Endothelial cell of umbilical vein (primary cell): ENCODE measurements around the gene PKNOX2. TPM values are rescaled to one million over a fixed set of nuclear protein-coding genes. Genes with fewer than 3 reads are reported as not detected.

Experiments used
- BruUV-seq: library from RNA; stranded (reverse); fragments of 400-500 nt; replicated peaks from 2 replicates; lab custom pipeline; 2021; lab: Mats Ljungman, UMichigan
- CTCF ChIA-PET: fragments of 300-600, 350-600 bp; sonication (Branson Sonifier 250); formaldehyde crosslinking; loops from one replicate; lab custom pipeline; 2021; ENCODE audit warnings: antibody characterized with exemption, inconsistent platforms; lab: Charles Lee
- POLR2A ChIA-PET: fragments of 300-600, 350-600 bp; sonication (Branson Sonifier 250); formaldehyde crosslinking; loops from one replicate; lab custom pipeline; 2021; ENCODE audit warnings: antibody characterized with exemption, inconsistent platforms; lab: Charles Lee
- DNase-seq: peaks from one replicate; pipeline ENCODE4 v3.0.0-alpha.2; 2011; ENCODE audit warnings: low read depth, low spot score
- FAIRE-seq: peaks from 2 replicates; lab custom pipeline; 2011; peaks lifted over from hg19 to GRCh38; lab: Jason Lieb, UNC
- H2AFZ ChIP-seq: 2 replicates; pipeline ENCODE4 v1.6.0; 2012; ENCODE audit warnings: low read depth, low read length, control low read depth, inconsistent platforms
- H3K27ac ChIP-seq: 2 replicates; pipeline ENCODE4 v1.5.1; 2011; ENCODE audit warnings: low read depth, mild to moderate bottlenecking, control low read depth, low read length, moderate library complexity; ENCODE audit not compliant: insufficient read depth
- H3K27me3 ChIP-seq, 2 experiments: 2 replicates each; pipeline versions ENCODE4 v1.6.0 to v1.6.1; 2011; ENCODE audit warnings: low read length in 2 of 2, mixed read lengths in 1 of 2; ENCODE audit not compliant: control insufficient read depth in 2 of 2, insufficient read depth in 2 of 2
- H3K36me3 ChIP-seq, 2 experiments: 2 replicates in 1 of 2; 3 replicates in 1 of 2; pipeline ENCODE4 v1.5.1; 2011; ENCODE audit warnings: low read length in 2 of 2, mild to moderate bottlenecking in 1 of 2, moderate library complexity in 1 of 2; ENCODE audit not compliant: control insufficient read depth in 2 of 2, insufficient read depth in 2 of 2; ENCODE audit errors: extremely low read depth in 1 of 2
- H3K4me1 ChIP-seq: 3 replicates; pipeline ENCODE4 v1.5.1; 2011; ENCODE audit warnings: mild to moderate bottlenecking, low read length; ENCODE audit not compliant: control insufficient read depth, insufficient read depth; ENCODE audit errors: extremely low read depth
- H3K4me2 ChIP-seq: 2 replicates; pipeline ENCODE4 v1.6.1; 2011; ENCODE audit warnings: low read length, control low read depth, mixed read lengths; ENCODE audit not compliant: insufficient read depth
- H3K4me3 ChIP-seq, 3 experiments: fragments of 200-600 bp in 1 of 3; sonication (generic), shearing (Covaris generic) in 1 of 3; replicated peaks in 1 of 3; 2 replicates each; pipeline ENCODE4 v1.5.1; 2011 to 2016; ENCODE audit warnings: control low read depth in 3 of 3, low read length in 3 of 3, mild to moderate bottlenecking in 2 of 3, inconsistent platforms in 1 of 3, low read depth in 1 of 3, moderate library complexity in 1 of 3; ENCODE audit not compliant: insufficient read depth in 1 of 3
- H3K79me2 ChIP-seq: 2 replicates; pipeline ENCODE4 v1.6.0; 2012; ENCODE audit warnings: low read length, inconsistent platforms; ENCODE audit not compliant: control insufficient read depth, insufficient read depth
- H3K9ac ChIP-seq: replicated peaks from 2 replicates; pipeline ENCODE3; 2011; ENCODE audit warnings: low read length, control low read depth; ENCODE audit not compliant: insufficient read depth; ENCODE audit errors: extremely low read depth
- H3K9me1 ChIP-seq: replicated peaks from 3 replicates; pipeline ENCODE4 v1.6.0; 2011; ENCODE audit warnings: mild to moderate bottlenecking, low read length; ENCODE audit not compliant: control insufficient read depth, insufficient read depth; ENCODE audit errors: extremely low read depth
- H3K9me3 ChIP-seq: replicated peaks from 2 replicates; pipeline ENCODE4 v1.5.1; 2012; ENCODE audit warnings: low read length, inconsistent platforms; ENCODE audit not compliant: control insufficient read depth, insufficient read depth
- H4K20me1 ChIP-seq: replicated peaks from 2 replicates; pipeline ENCODE3; 2011; ENCODE audit warnings: mild to moderate bottlenecking, low read length; ENCODE audit not compliant: control insufficient read depth, insufficient read depth; ENCODE audit errors: extremely low read depth
- CTCF ChIP-seq, 2 donors: IDR thresholded peaks; 1 replicate in 1 of 2; 2 replicates in 1 of 2; pipeline ENCODE4 v1.5.1; 2011; ENCODE audit warnings: low read length in 2 of 2, mild to moderate bottlenecking in 2 of 2, moderate library complexity in 2 of 2, control low read depth in 1 of 2, inconsistent platforms in 1 of 2, low read depth in 1 of 2; ENCODE audit not compliant: insufficient read depth in 1 of 2; ENCODE audit errors: extremely low read depth in 1 of 2
- EZH2 ChIP-seq: IDR thresholded peaks from 2 replicates; pipeline ENCODE4 v1.6.1; 2012; ENCODE audit warnings: borderline replicate concordance, low read depth, mild to moderate bottlenecking, moderate library complexity, low read length, inconsistent platforms; ENCODE audit not compliant: severe bottlenecking
- FOS ChIP-seq: IDR thresholded peaks from 2 replicates; pipeline ENCODE4 v1.6.1; 2011; ENCODE audit warnings: mild to moderate bottlenecking, low read length, moderate library complexity, borderline replicate concordance; ENCODE audit not compliant: insufficient read depth
- GATA2 ChIP-seq: IDR thresholded peaks from 2 replicates; pipeline ENCODE4 v1.7.0; 2011; ENCODE audit warnings: low read depth, mild to moderate bottlenecking, moderate library complexity, mixed read lengths, low read length; ENCODE audit not compliant: insufficient read length, insufficient read depth
- dilution Hi-C: fragments of 300-500 bp; cut with MboI; formaldehyde crosslinking; loops from one replicate; pipeline ENCODE4 v1.15.0; 2019; ENCODE audit warnings: low sequenced_read_pairs; ENCODE audit not compliant: extremely low pct_ligation_motif_present
- intact Hi-C: fragments of 100-400 bp; cut with micrococcal nuclease; formaldehyde crosslinking; loops from one replicate; pipeline ENCODE4 v1.10.0; 2022
- polyA plus RNA-seq, 4 experiments: library from polyadenylated mRNA; depleted of rRNA in 3 of 4; stranded (reverse) in 3 of 4; unstranded in 1 of 4; fragments of >200 nt; gene quantifications; 2 replicates each; pipeline versions ENCODE4 v1.2.1 to v1.2.3, GENCODE V29; 2011 to 2012; ENCODE audit warnings: missing spikeins in 1 of 4
- total RNA-seq: library from RNA; stranded (reverse); gene quantifications from 2 replicates; pipeline ENCODE4 v1.2.3, GENCODE V29; 2021

The PKNOX2 gene
- total and polyA plus RNA-seq, 2 donors (not counting 3 experiments of a cell fraction or from before 2014, with no cell fraction given) = 0.11 to 0.91 TPM

- H3K79me2 ChIP-seq = no peaks in the 10 kb centered on the region
- ChIA-PET CTCF (interaction anchor here (0.8 to 3.3 kb wide), 11 partner anchors 9 to 155 kb away, joined by 3 to 20 read pairs (median 5); partner anchors contain the start of gene PKNOX2), POLR2A (interaction anchor here (1.3 kb wide), 1 partner anchor 84 kb away, joined by 4 read pairs; no protein-coding TSS in a partner anchor)
- no peak overlapping the region for H2AFZ ChIP-seq
- peaks cover 4 to 10% of the 10 kb centered on the region in 2 experiments for H3K27me3 ChIP-seq
- FAIRE-seq (no peak), DNase-seq (no peak)
- intact Hi-C loops = no loop called here
- no peak overlapping the region for H3K4me3 ChIP-seq
- no peaks in the 10 kb centered on the region for H3K9me3 ChIP-seq
- BruUV-seq = no TSS peak
- peaks cover 8% of the 10 kb centered on the region for H3K4me1 ChIP-seq
- no peaks in the 10 kb centered on the region for H3K36me3 ChIP-seq
- no peaks in the 10 kb centered on the region for H4K20me1 ChIP-seq
- no peak overlapping the region for H3K27ac ChIP-seq
- dilution Hi-C loops = no loop called here
- no peak overlapping the region for H3K4me2 ChIP-seq
- no peak overlapping the region for H3K9ac ChIP-seq
- H3K9me1 ChIP-seq = no peaks in the 10 kb centered on the region
- TF ChIP-seq FOS = no peak
- no peak for TF ChIP-seq GATA2
- no peak for TF ChIP-seq EZH2
- no peak for TF ChIP-seq CTCF (IDR thresholded peaks at IDR 0.05; ENCODE audit: extremely low read depth in 1 of 2, insufficient read depth in 1 of 2, low read depth in 1 of 2, low read length in 2 of 2)
Measured at GRCh38 chr11:125192717-125193415, 28.3 kb downstream of the PKNOX2 start.

- DNase-seq (no peak), FAIRE-seq (no peak)
- no TSS peak for BruUV-seq
- H3K9ac ChIP-seq = no peak overlapping the region
- dilution Hi-C loops (no loop called here), intact Hi-C loops (no loop called here)
- H3K9me3 ChIP-seq = no peaks in the 10 kb centered on the region
- H3K27me3 ChIP-seq = peaks cover 4 to 11% of the 10 kb centered on the region in 2 experiments
- no peaks in the 10 kb centered on the region for H3K9me1 ChIP-seq
- H3K4me1 ChIP-seq = peaks cover 8% of the 10 kb centered on the region
- no peak overlapping the region for H3K4me3 ChIP-seq
- H4K20me1 ChIP-seq = no peaks in the 10 kb centered on the region
- H3K79me2 ChIP-seq = no peaks in the 10 kb centered on the region
- TF ChIP-seq FOS = no peak
- ChIA-PET CTCF (interaction anchor here (1.8 to 3.3 kb wide), 5 partner anchors 8 to 153 kb away, joined by 6 to 20 read pairs (median 12); partner anchors contain the start of gene PKNOX2), POLR2A (no interaction called here)
- no peak overlapping the region for H3K4me2 ChIP-seq
- H3K27ac ChIP-seq = no peak overlapping the region
- no peaks in the 10 kb centered on the region for H3K36me3 ChIP-seq
- H2AFZ ChIP-seq = no peak overlapping the region
Measured at GRCh38 chr11:125193416-125193726, 28.8 kb downstream of the PKNOX2 start.
